ENCODE data around the gene RELN. TPM values are rescaled to one million over a fixed set of nuclear protein-coding genes. Genes with fewer than 3 reads are reported as not detected.

The RELN gene
- total RNA-seq, 2 donors from 2014 or later, result 1.1 to 1.4 TPM

GRCh38 chr7:103894656-103895596 lies 94.5 kb downstream of the RELN start:
- Histone ChIP-seq H3K4me3 (no peak overlapping the region), H3K4me1 (no peaks in the 10 kb centered on the region), H3K27me3 (no peaks in the 10 kb centered on the region), H3K36me3 (no peaks in the 10 kb centered on the region), H3K27ac (no peak overlapping the region), H3K9ac (ENCODE audit: low read depth in 2 of 2, low read length in 2 of 2) (no peak overlapping the region), H3K9me3 (no peaks in the 10 kb centered on the region)
- TF ChIP-seq, protein P1, sequence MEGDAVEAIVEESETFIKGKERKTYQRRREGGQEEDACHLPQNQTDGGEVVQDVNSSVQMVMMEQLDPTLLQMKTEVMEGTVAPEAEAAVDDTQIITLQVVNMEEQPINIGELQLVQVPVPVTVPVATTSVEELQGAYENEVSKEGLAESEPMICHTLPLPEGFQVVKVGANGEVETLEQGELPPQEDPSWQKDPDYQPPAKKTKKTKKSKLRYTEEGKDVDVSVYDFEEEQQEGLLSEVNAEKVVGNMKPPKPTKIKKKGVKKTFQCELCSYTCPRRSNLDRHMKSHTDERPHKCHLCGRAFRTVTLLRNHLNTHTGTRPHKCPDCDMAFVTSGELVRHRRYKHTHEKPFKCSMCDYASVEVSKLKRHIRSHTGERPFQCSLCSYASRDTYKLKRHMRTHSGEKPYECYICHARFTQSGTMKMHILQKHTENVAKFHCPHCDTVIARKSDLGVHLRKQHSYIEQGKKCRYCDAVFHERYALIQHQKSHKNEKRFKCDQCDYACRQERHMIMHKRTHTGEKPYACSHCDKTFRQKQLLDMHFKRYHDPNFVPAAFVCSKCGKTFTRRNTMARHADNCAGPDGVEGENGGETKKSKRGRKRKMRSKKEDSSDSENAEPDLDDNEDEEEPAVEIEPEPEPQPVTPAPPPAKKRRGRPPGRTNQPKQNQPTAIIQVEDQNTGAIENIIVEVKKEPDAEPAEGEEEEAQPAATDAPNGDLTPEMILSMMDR (IDR thresholded peaks at IDR 0.05), result no peak
- intact Hi-C loops (cut with DNase I), result no loop called here
- DNase-seq, result no peak

DNA sequence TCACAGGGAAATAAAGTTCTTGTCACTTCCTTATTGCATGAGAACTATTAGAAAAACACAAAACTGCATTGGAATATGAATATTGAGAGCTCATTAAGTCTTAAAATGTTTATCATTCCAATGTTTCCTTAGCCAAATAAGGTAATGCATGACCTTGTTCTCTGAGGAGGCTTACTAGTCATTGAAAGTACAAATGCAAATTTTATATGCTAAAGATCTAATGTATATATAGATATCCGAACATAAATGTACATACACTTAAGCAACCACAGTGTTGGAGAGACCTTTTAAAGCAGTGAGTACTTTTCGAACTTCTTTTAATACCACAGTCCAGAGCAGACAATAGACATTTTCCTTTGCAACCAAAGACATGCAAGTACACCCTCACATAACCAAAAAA lies 96.1 kb downstream of the RELN start:
- TF ChIP-seq, protein P1 (IDR thresholded peaks at IDR 0.05), result no peak

DNA sequence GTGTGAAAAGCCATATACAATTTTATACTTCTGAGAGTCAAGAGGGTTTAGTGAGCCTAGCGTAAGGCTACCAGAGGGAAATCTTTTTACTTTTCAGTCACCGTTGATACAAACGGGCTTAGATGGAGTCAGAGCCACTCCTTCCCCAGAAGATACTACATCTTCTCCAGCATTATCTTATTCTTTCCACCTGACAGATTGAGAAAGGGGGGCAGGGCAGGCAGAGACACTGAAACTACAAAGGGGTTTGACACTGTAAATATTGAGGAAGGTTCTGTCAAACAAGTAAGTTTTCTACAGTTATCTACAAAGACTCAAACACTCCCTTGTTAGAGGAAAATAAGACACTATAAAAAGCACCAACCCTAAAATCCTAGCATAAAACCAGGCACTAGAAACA lies 100.0 kb downstream of the RELN start:
- H3K27me3 ChIP-seq, result no peaks in the 10 kb centered on the region
- no peak for DNase-seq
- TF ChIP-seq, protein P1 (IDR thresholded peaks at IDR 0.05), result no peak
- no peaks in the 10 kb centered on the region for H3K4me1 ChIP-seq
- H3K27ac ChIP-seq, result no peak overlapping the region
- intact Hi-C loops (cut with DNase I), result no loop called here
- H3K36me3 ChIP-seq, result no peaks in the 10 kb centered on the region
- H3K9ac ChIP-seq (ENCODE audit: low read depth in 2 of 2, low read length in 2 of 2), result no peak overlapping the region
- H3K4me3 ChIP-seq, result no peak overlapping the region
- H3K9me3 ChIP-seq, result no peaks in the 10 kb centered on the region

More for the DNA sequence above, 96.1 kb downstream of the RELN start:
- Histone ChIP-seq H3K27ac (no peak overlapping the region), H3K9ac (ENCODE audit: low read depth in 2 of 2, low read length in 2 of 2) (no peak overlapping the region), H3K4me3 (no peak overlapping the region), H3K4me1 (no peaks in the 10 kb centered on the region), H3K36me3 (no peaks in the 10 kb centered on the region), H3K27me3 (no peaks in the 10 kb centered on the region), H3K9me3 (no peaks in the 10 kb centered on the region)
- no peak for DNase-seq
- intact Hi-C loops (cut with DNase I), result no loop called here

- Histone ChIP-seq H3K9ac (ENCODE audit: low read depth in 2 of 2, low read length in 2 of 2) (no peak overlapping the region), H3K4me1 (no peaks in the 10 kb centered on the region), H3K36me3 (no peaks in the 10 kb centered on the region), H3K27ac (no peak overlapping the region), H3K9me3 (no peaks in the 10 kb centered on the region), H3K4me3 (no peak overlapping the region), H3K27me3 (no peaks in the 10 kb centered on the region)
- DNase-seq, result no peak
- intact Hi-C loops (cut with DNase I), result no loop called here
- TF ChIP-seq, protein P1 (IDR thresholded peaks at IDR 0.05), result no peak
These were observed 100.8 kb downstream of the RELN start for GRCh38 chr7:103888603-103889153.

GRCh38 chr7:103887853-103888602 lies 101.4 kb downstream of the RELN start:
- no peak overlapping the region for H3K4me3 ChIP-seq
- no peaks in the 10 kb centered on the region for H3K27me3 ChIP-seq
- H3K36me3 ChIP-seq, result no peaks in the 10 kb centered on the region
- no peaks in the 10 kb centered on the region for H3K9me3 ChIP-seq
- TF ChIP-seq, protein P1 (IDR thresholded peaks at IDR 0.05), result no peak
- H3K4me1 ChIP-seq, result no peaks in the 10 kb centered on the region
- H3K27ac ChIP-seq, result no peak overlapping the region
- no peak overlapping the region for H3K9ac ChIP-seq (ENCODE audit: low read depth in 2 of 2, low read length in 2 of 2)
- intact Hi-C loops (cut with DNase I), result no loop called here
- DNase-seq, result no peak
